Measurements from ENCODE around the gene COL20A1. TPM values are rescaled to one million over a fixed set of nuclear protein-coding genes. Genes with fewer than 3 reads are reported as not detected.
A peak's percentile ranks its signal among the peaks of the same experiment; 100 is the strongest.

The COL20A1 gene
- total and polyA plus RNA-seq, 2 of the 13 experiments (the other 11 are each of a cell fraction or from before 2014, with no cell fraction given) = not detected

DNA sequence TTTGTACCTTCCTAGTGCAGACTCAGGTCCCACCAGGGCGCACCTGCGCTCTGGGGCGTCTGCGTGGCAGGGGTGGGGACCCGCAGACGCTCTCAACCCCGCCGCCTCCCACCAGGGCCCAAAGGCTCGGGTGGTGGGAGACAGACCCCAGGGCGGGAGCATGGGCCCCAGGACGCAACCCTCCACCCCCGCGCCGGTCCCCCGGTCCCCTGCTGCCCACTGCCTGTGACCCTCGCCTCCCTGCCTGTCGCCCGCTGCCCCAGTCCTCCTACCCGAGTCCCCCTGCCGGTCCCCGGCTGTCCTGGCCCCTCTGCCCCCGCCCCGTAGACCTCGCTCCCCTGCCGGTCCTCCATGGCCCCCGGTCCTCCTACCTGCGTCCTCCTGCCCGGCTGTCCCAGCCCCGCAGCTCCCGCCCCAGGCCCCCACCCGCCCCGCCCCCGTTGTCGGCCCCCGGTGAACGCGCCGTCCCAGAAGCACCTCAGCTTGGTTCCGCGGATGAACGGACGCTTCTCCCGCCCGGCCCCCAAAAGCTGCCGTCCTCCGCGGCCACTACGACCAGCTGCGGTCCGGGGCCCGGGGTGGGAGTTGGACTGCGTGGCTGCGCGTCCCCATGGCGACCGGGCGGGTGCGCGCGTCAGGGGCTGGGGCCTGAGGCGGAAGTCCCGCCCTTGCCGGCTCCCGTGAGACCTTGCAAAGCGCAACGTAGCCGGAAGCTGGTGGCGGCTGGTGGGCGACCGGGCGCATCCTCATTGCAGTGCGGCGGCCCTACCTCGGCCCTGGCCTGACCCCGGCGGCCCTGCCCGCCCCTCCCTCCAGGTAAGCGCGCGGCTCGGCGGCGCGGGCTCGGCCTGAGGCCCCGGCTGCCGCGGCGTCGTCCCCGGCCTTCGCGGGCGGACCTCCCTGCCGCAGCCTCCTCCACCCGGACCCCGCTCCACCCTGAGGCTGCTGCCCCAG, 20.6 kb upstream of the COL20A1 start, which contains the start of gene ARFGAP1 (continued):
- TF ChIP-seq, protein P1, sequence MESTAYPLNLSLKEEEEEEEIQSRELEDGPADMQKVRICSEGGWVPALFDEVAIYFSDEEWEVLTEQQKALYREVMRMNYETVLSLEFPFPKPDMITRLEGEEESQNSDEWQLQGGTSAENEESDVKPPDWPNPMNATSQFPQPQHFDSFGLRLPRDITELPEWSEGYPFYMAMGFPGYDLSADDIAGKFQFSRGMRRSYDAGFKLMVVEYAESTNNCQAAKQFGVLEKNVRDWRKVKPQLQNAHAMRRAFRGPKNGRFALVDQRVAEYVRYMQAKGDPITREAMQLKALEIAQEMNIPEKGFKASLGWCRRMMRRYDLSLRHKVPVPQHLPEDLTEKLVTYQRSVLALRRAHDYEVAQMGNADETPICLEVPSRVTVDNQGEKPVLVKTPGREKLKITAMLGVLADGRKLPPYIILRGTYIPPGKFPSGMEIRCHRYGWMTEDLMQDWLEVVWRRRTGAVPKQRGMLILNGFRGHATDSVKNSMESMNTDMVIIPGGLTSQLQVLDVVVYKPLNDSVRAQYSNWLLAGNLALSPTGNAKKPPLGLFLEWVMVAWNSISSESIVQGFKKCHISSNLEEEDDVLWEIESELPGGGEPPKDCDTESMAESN (CRISPR knock-in tag; conservative IDR thresholded peaks at IDR 0.05) = peak; percentile 79
- TF ChIP-seq, protein P2, sequence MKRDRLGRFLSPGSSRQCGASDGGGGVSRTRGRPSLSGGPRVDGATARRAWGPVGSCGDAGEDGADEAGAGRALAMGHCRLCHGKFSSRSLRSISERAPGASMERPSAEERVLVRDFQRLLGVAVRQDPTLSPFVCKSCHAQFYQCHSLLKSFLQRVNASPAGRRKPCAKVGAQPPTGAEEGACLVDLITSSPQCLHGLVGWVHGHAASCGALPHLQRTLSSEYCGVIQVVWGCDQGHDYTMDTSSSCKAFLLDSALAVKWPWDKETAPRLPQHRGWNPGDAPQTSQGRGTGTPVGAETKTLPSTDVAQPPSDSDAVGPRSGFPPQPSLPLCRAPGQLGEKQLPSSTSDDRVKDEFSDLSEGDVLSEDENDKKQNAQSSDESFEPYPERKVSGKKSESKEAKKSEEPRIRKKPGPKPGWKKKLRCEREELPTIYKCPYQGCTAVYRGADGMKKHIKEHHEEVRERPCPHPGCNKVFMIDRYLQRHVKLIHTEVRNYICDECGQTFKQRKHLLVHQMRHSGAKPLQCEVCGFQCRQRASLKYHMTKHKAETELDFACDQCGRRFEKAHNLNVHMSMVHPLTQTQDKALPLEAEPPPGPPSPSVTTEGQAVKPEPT (CRISPR knock-in tag; IDR thresholded peaks at IDR 0.05; ENCODE audit: low read depth) = no peak
- TF ChIP-seq, protein P3, sequence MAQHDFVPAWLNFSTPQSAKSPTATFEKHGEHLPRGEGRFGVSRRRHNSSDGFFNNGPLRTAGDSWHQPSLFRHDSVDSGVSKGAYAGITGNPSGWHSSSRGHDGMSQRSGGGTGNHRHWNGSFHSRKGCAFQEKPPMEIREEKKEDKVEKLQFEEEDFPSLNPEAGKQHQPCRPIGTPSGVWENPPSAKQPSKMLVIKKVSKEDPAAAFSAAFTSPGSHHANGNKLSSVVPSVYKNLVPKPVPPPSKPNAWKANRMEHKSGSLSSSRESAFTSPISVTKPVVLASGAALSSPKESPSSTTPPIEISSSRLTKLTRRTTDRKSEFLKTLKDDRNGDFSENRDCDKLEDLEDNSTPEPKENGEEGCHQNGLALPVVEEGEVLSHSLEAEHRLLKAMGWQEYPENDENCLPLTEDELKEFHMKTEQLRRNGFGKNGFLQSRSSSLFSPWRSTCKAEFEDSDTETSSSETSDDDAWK (CRISPR knock-in tag; IDR thresholded peaks at IDR 0.05) = no peak
- 0 out of 2 replicates have a peak, but pooled peaks have one; percentile 43 for TF ChIP-seq NFATC3 (CRISPR knock-in tag; IDR thresholded peaks at IDR 0.05)
- TF ChIP-seq, protein P4, sequence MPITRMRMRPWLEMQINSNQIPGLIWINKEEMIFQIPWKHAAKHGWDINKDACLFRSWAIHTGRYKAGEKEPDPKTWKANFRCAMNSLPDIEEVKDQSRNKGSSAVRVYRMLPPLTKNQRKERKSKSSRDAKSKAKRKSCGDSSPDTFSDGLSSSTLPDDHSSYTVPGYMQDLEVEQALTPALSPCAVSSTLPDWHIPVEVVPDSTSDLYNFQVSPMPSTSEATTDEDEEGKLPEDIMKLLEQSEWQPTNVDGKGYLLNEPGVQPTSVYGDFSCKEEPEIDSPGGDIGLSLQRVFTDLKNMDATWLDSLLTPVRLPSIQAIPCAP (CRISPR knock-in tag; IDR thresholded peaks at IDR 0.05; ENCODE audit: low read depth) = 0 out of 2 replicates have a peak, but pooled peaks have one; percentile 21
- TF ChIP-seq, protein P5, sequence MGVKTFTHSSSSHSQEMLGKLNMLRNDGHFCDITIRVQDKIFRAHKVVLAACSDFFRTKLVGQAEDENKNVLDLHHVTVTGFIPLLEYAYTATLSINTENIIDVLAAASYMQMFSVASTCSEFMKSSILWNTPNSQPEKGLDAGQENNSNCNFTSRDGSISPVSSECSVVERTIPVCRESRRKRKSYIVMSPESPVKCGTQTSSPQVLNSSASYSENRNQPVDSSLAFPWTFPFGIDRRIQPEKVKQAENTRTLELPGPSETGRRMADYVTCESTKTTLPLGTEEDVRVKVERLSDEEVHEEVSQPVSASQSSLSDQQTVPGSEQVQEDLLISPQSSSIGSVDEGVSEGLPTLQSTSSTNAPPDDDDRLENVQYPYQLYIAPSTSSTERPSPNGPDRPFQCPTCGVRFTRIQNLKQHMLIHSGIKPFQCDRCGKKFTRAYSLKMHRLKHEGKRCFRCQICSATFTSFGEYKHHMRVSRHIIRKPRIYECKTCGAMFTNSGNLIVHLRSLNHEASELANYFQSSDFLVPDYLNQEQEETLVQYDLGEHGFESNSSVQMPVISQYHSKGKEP (CRISPR knock-in tag; IDR thresholded peaks at IDR 0.05) = peak; percentile 75; the same call in 1 of the 2 replicates
- no peak for TF ChIP-seq DPF2 (CRISPR knock-in tag; IDR thresholded peaks at IDR 0.05; ENCODE audit: borderline replicate concordance, low read depth)
- no peak for TF ChIP-seq ZNF562 (CRISPR knock-in tag; IDR thresholded peaks at IDR 0.05; ENCODE audit: borderline replicate concordance)
- TF ChIP-seq, protein P6, sequence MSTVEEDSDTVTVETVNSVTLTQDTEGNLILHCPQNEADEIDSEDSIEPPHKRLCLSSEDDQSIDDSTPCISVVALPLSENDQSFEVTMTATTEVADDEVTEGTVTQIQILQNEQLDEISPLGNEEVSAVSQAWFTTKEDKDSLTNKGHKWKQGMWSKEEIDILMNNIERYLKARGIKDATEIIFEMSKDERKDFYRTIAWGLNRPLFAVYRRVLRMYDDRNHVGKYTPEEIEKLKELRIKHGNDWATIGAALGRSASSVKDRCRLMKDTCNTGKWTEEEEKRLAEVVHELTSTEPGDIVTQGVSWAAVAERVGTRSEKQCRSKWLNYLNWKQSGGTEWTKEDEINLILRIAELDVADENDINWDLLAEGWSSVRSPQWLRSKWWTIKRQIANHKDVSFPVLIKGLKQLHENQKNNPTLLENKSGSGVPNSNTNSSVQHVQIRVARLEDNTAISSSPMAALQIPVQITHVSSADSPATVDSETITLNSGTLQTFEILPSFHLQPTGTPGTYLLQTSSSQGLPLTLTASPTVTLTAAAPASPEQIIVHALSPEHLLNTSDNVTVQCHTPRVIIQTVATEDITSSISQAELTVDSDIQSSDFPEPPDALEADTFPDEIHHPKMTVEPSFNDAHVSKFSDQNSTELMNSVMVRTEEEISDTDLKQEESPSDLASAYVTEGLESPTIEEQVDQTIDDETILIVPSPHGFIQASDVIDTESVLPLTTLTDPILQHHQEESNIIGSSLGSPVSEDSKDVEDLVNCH (CRISPR knock-in tag; IDR thresholded peaks at IDR 0.05) = no peak
- TF ChIP-seq ZNF883 (CRISPR knock-in tag; IDR thresholded peaks at IDR 0.05; ENCODE audit: not compliant biosample characterization) = peak; percentile 15
- no peak for TF ChIP-seq ZNF10 (CRISPR knock-in tag; IDR thresholded peaks at IDR 0.05; ENCODE audit: borderline replicate concordance, low read depth)
- no peak for TF ChIP-seq RBM39 (IDR thresholded peaks at IDR 0.05; ENCODE audit: low read depth, low read length, poor library complexity, severe bottlenecking)
- peak; percentile 35; the same call in 1 of the 2 replicates for TF ChIP-seq GATAD2A (CRISPR knock-in tag; IDR thresholded peaks at IDR 0.05)
- no peak for TF ChIP-seq SYNCRIP (IDR thresholded peaks at IDR 0.05; ENCODE audit: insufficient read depth, low read depth, low read length)
- TF ChIP-seq CBX2 (IDR thresholded peaks at IDR 0.05; ENCODE audit: low read depth, low read length) = no peak
- no peak for TF ChIP-seq CBX2 (CRISPR knock-in tag; IDR thresholded peaks at IDR 0.05; ENCODE audit: low read depth)
- TF ChIP-seq MAF1 (CRISPR knock-in tag; IDR thresholded peaks at IDR 0.05; ENCODE audit: borderline replicate concordance) = no peak
